ENCODE results near the gene CFAP57.
"Not testable (repeated sequence)": the region's sequence is repeated elsewhere in the genome, so short reads cannot be mapped to it uniquely, and the experiment has no call there.

The CFAP57 gene

DNA sequence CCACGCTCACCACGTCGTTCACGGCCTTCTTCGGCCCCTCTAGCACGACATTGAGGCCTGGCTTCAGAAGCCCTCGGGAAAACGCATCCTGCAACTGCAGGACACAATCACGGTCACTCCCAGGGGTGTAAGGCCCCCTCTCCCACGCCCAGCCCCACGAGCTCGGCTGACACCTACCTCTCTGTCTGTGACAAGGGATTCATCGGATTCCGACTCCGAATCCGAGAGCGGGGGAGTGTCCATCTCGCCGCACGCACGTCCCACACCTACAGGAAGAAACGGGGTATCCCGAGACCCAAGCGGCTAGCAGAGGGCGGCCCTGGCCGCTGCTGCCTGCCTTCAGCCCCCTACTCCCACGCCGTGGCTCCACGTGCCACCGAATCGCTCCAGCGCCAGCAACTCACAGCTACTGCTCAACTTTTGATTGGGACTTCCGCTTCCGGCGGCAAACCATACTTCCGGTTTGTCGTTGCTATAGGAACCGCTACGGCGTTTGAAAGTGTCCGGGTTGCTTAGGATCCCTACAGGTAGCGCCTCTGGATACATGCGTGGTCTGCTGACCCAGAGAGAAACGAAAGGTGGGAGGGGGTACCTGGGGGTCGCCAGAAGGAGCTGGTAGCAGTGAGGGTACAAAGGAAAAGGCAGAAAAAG, at the start of gene CFAP57, which contains the start of gene EBNA1BP2:
CFAP57 (plus strand) TSS at position 455 of the 651 bp plus-strand sequence. CDS start 424 bp downstream, outside the sequence.
EBNA1BP2 (minus strand) TSS at position 415 of the 651 bp plus-strand sequence; CDS start at position 243, 172 bp downstream.
- DNase-seq, result peak; percentile 94

DNA sequence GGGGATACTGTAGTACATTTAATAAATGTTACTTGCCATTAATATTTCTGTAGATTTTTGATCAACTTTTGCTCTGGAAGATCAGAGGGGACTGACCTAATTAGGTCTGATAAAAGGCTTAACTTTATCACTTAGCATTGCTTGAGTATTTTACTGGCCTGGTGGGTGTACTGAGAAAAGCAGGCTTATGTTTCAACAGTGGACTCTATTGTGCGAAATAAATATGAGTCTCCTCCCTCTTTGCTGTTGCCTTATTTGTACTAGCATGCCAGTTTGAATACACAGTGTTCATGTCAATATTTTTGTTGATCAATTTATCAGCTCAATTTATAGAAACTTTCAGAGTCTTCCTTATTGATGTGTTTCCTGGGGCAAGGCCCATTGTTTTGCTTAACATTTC, 49.1 kb upstream of the CFAP57 start:
- DNase-seq, result no peak

DNA sequence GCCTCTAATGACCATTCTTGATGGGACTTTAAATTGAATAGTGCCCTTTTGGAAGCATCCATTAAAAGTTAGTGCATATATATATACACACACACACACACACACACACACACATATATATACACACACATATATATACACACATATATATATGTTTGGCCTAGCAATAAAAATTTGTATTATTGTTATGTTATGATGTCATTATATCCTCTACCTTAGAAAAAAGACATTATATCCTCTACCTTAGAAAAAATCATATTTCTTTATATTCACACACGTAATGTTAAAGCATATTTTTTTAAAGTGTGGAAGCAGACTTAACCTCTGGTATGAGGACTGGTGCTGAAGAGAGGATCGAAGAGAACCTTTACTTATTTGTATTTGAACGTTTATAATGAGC, 43.3 kb upstream of the CFAP57 start:
- no peak for DNase-seq

DNA sequence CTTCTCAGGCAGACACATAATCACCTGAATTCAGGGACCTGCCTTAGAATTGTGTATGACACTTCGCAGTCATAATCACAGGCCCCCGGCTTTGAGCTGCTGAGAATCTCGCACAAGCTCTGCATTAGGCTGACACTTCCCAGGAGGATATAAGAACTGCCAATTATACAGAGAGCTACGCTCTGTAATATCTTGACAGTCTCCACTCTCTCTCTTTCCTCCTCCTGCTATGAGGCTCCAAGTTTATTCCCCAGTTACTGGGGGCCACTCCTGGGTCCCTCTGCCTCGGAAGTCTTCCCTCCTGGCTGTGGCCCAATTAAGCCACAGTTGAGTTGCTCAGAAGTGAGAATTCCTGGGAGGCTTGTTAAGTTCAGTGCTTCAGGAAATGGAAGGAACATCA, 42.7 kb upstream of the CFAP57 start:
- no peak for DNase-seq

DNA sequence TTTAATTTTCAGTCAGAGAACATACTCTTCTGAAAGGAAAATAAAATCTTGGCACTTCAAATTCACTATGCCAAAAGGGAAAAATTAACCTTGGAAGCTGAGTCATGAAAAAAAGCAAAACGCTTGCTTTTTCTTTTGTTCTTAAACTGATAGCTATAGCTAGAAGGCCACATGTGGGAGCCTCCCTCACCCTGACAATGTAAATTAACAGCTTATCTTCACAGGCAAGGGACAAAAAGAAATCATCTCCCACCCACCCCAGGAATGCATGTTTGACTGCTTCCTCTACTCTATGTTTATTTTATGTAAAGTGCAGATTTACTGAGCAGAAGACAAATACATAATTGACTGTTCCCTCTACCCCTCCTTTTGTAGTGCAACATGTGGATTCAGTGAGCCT, 38.1 kb upstream of the CFAP57 start:
- DNase-seq, result no peak

DNA sequence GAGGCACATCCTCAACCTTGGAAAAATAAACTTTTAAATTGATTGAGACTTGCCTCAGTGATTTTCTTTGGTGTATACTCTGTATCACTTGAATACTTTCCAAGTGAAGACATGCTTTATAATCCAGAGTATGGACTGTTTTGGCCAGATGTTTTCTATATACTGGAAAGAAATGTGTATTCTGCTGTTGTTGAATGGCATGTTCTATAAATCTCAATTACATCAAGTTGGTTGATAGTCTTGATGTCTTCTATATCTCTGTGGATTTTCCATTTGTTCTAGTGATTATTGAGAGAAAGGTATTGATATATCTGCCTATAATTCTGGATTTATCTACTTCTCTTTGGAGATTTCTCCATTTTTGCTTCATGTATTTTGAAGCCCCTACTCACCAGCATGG, 37.5 kb upstream of the CFAP57 start:
- DNase-seq, result no peak

DNA sequence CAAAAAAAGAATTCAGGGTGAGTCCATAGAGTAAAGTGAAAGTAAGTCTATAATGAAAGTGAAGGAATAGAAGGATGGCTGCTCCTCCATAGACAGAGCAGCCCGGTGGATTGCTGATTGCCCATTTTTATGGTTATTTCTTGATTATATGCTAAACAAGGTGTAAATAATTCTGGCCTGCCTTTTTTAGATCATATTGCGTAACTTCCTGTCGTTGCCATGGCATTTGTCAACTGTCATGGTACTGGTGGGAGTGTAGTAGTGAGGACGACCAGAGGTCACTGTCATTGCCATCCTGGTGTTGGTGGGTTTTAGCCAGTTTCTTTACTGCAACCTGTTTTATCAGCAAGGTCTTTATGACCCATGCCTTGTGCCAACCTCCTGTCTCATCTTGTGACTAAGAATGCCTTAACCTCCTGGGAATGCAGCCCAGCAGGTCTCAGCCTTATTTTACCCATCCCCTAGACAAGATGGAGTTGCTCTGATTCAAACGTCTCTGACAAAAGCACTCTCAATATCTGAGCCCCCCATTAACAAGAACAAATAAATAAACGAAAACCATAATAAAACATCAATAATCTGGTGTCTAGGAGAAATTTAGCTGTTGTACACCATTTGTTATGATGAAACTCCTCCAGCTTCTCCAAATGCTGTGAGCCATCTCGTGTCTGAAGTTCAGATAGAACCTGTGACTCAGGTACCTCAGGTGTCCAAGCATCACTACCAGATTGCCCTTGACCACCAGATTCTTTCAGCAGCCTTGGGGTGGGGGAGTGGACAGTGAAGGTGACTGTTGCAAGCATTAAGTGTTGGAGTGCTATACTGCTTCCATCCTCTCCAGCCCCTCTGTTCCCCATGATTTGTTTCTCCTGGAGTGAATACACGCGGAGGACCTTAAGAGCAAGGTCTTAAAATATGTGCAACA, 36.0 kb upstream of the CFAP57 start:
- DNase-seq, result no peak

DNA sequence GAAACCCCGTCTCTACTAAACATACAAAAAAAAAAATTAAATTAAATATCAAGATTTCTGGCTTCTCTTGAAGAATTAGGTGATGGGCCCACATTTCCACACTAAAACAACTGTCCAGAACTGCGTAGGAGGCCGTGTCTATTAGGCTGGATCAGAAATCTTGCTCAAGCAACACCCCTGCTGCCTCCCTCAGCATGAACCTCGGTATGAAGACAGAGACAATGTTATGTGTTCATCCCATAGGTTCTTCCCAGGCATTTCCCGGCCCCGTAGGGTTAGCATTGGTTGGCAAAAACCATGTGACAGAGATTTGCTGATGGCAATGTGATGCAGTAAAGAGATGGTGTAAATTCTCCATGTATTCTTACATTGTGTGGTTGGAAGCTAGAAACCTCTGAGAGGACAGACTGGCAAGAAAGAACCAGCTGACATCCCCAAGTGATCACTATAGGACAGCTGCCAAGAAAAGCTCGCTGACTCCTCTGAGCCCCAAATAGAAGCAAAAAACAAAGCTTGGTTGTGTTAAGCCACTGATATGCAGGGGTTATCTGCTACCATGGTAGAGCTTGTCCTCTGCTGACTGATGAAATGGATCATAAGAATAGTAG, 34.6 kb upstream of the CFAP57 start:
- DNase-seq, result no peak

DNA sequence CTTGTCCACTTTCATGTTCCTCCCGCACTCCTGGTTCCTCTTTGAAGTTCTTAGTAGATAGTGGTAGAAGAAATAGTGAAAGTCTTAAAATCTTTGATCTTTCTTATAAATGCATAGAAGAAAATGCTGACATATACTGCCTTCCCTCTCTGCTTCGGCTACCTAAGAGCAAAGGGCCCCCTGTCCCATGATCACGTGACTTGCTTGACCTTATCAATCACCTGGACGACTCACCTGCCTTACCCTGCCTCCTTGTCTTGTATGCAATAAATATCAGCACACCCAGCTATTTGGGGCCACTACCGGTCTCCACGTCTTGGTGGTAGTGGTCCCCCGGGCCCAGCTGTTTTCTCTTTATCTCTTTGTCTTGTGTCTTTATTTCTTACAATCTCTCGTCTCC, 32.8 kb upstream of the CFAP57 start:
- DNase-seq, result not testable (repeated sequence)

DNA sequence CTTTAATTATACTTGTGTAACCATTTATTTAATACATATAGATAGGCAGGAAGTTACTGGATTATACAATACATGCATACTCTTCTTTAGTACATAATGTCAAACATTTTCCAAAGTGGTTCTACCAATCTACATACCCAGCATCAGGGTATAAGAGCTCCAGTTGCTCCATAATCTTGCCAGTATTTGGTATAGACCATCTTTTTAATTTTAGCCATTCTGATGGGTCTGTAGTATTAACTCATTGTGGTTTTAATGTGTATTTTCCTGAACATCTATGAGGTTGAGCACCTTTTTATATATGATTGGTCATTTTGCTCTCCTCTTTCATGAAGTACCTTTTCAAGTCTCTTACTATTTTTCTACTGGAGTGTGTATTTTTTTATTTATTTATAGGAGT, 32.1 kb upstream of the CFAP57 start:
- DNase-seq, result no peak

DNA sequence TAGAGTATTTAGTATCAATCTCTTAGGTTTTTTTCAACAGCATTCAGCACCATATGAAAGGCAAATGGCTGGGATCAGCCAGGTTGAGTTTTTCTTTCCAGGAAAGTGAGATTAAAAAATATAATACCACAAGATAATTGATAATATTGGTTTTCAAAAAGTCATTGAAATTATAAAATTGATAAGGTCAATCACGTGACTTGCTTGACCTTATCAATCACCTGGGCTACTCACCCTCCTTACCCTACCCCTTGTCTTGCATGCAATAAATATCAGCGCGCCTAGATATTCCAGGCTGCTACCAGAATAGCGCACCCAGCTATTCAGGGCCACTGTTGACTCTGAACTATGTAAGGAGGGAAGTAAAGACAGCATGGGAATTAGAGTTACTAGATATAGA, 31.5 kb upstream of the CFAP57 start:
- DNase-seq, result no peak

DNA sequence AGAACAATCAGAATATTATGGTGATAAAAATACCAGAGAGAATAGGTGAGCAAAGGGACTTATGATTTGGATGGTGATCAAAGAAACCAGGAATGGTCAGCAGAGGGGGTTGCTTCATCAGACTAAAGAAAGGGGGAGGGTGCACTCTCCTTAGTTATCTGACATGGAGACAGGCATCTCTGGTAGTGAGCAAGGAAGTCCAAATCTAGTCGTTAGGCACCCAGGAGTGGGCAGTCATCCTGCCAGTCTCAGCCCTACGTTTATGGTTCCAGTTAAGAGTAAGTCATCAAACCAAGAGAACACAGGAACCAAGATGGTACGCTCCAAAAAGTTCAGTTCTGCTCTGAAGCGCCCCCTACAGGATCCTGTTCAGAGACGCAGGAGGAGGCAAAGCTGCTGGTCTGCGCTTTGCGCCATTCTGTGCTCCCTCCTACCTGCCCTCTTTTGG, 28.7 kb upstream of the CFAP57 start:
- DNase-seq, result no peak

DNA sequence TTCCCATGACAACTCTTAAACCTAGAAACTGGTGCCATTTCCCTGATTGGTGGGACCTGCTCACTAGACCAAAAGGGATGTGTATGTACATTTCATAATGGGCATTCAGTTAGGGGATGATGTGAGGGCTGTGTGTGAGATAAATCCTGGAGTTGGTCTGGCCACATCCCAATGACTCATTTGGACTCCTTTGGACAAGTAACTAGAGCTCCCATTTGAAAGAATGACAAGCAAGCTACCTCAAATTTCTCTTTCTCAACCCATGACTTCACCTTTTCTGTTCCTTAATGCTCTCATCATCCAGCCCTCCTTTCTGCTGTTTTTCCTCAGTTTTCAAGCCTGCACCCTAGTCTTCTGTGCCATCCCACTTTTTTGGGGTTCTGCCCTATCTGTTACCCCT, 27.9 kb upstream of the CFAP57 start:
- DNase-seq, result no peak

DNA sequence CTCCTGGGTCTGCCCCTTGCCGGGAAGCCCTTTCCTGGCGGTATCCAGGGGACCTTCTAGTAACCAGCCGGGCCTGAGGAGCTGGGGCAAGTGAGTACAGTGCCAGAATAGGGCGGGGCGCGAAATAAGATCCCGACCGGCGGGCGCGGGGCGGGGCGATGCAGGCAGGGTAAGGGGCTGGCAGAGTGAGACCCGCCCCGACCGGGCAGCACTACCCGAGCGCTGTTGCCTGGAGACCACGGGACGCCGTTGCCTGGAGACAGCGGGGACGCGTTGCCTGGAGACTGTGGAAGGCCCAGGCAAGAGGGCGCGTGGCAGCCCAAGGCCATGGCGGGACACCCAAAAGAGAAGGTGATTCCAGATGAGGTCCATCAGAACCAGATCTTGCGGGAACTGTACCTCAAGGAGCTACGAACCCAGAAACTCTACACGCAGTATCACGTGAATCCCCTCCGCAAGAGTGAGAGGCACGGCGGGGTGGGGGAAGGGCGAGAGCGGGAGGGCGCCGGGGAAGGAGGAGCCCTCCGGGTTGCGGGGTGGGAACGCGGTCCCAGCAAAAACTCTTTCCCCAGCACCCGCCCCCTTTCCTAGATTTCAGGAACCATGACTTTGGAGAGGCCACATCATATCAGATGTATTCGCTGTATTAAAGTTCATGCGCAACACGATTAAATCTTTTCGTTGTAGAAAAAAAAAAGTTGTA, 24.4 kb upstream of the CFAP57 start:
- peak; percentile 2 for DNase-seq

DNA sequence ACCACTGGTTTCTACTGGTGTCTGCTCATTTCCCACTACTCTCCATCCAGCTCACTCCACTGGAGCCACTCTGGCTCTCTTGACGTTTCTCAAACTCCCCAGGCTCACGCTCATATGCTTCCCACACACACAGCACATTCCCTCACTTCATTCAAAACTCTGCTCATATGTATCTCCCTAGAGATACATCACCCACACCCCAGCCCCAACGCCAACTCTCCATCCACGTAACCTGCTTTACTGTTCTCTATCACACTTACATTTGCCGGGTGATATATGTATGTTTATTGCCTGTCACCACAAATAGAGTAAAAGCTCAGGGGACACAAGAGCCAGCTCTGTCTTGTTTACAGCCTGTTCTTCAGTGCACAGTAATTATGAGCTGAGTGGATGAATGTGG, 22.2 kb upstream of the CFAP57 start:
- no peak for DNase-seq

DNA sequence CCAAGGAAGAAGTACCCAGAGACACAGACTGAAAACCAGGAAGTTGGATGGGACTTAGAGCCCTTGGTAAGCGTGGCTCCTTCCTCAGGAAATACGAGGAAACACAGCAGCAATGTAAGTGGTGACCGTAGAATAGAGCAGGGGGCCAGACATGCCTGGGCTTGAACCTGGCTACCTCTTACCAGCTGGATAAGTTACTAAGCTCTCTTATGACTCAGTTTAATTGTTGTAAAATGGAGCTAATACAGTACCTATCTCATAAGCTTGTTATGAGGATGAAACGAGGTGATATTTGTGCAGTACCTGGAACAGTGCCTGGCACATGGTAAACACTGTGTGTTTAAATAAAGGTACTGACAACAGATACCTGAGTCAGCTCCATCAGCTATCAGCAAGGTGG, 19.3 kb upstream of the CFAP57 start:
- DNase-seq, result no peak

DNA sequence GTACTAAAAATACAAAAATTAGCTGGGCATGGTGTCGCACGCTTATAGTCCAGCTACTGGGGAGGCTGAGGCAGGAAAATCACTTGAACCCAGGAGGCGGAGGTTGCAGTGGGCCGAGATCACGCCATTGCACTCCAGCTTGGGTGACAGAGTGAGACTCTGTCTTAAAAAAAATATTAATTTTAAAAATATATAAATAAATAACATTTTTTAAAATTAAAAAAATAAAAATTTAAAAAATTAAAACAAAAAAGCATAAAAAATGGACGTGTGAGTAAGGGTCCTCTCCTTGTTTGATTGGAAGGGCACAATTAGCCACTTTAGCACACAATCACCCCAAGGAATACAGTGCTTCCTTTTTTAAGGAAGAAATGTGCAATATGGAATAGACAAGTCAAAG, 18.7 kb upstream of the CFAP57 start:
- no peak for DNase-seq

DNA sequence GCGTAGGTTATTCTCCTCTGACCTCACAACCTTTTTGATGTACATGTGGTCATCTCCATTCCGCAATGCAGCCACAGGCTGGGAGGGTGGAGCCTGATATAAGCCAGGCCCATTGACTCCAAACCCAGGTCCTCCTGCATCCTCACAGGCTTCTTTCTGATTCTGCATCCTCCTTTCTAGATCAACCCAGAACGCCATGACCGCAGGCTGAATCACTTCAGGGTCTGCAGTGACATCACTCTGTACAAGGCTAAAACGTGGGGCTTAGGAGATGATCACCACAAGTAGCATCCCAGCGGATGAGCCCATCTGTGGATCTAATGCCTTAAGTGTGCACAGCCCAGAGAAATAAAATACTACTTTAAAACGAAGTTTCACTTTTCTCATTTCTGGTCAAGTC, 16.1 kb upstream of the CFAP57 start:
- DNase-seq, result no peak

DNA sequence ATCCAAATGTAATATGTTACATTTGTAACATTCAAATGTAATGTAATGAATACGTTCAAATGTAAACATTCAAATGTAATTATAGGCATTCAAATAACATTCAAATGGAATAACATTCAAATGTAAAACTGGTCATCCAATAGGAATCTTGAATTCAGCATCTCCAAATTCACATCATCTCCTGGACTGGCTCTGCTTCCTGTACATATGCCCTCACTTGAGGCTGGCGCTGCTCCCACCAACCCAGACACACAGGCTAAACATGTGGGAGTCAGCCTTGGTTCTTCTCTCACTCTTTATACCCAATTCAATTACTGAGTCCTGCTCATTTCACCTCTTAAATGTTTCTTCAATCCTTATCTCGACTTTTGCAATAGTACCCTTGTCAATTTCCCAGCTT, 7.0 kb upstream of the CFAP57 start:
- no peak for DNase-seq

DNA sequence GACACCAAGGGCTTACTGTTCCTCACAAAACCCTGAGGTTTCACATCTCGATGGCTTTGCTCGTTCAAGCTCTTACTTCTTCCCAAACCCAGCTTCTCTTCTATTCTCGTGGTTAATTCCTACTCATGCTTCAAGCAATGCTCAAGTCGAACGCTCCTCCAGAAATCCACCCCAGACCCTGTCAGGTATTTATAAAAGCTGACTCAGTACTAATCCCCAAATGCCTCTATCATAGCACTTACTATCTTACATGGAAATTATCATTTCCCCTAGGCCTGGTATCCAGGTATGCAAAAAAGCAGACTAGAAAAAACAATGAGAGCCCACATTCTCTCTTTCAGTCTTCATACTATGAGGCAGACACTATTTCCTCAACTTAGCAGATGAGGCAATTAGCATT, 6.4 kb upstream of the CFAP57 start:
- no peak for DNase-seq

DNA sequence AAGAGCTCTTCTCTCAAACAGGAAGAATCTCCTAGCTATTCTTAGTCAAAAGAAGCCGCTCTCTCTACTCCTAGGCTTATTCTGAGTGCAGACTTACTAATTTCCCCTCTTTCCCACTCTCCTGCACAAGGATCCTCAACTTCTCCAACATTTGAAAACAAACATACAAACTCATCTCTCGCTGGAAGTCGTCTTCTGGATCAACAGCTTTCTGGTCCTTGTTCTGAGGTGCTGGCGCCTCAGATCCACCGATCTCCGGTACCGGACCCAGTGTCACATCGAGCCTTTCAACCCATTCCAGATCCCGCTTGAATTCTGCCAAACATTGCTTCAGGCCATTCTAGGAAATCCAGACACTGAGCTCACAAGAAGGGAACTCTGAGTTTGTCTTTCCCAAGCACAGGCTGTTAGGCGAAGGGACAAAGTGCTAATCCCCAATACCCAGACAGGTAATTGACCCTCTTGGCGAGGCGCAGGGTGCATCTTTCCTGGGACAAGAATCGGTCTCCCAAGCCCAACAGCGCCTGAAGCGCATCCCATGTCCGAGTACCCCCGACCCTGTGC, 736 bp upstream of the CFAP57 start:
- no peak for DNase-seq

DNA sequence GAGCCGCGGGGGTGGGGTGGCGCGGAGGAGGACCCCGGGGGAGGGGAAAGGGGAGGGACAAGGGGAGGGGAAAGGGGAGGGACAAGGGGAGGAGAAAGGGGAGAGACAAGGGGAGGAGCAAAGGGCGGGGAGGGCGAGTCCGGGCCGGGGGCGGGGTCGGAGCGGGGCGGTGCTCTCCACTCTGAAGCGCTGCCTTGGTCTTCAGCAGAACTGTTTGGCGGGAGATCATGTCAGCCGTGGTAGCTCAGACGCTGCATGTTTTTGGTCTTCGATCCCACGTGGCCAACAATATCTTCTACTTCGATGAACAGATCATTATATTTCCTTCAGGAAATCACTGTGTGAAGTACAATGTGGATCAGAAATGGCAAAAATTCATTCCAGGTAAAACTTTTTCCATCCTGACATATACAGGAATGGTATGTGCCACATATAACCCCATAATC, 420 bp downstream of the CFAP57 start:
- DNase-seq, result peak; percentile 91

DNA sequence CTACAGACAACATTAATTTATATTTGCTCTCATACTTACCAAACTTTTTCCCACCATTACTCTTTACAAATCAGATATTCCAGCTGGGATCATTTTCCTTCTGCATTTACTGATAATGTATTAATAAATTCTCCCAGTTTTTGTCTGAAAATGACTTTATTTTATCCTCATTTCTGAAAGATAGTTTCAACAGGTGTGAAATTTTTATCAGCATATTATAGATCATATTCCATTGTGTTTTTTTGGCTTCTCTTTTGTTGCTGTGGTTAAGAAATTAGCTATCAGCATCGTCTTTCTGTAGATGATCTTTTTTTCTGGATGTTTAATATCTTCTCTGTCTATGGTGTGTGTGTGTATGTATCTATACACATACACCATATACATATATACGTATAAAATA, 2.7 kb downstream of the CFAP57 start:
- no peak for DNase-seq
